ENCODE data around the gene ZFAND4.
"Not testable (repeated sequence)": the region's sequence is repeated elsewhere in the genome, so short reads cannot be mapped to it uniquely, and the experiment has no call there.

Gene ZFAND4
- 27.4 to 38.3 (median 27.9) reads per million in 4 experiments for total RNA-seq

DNA sequence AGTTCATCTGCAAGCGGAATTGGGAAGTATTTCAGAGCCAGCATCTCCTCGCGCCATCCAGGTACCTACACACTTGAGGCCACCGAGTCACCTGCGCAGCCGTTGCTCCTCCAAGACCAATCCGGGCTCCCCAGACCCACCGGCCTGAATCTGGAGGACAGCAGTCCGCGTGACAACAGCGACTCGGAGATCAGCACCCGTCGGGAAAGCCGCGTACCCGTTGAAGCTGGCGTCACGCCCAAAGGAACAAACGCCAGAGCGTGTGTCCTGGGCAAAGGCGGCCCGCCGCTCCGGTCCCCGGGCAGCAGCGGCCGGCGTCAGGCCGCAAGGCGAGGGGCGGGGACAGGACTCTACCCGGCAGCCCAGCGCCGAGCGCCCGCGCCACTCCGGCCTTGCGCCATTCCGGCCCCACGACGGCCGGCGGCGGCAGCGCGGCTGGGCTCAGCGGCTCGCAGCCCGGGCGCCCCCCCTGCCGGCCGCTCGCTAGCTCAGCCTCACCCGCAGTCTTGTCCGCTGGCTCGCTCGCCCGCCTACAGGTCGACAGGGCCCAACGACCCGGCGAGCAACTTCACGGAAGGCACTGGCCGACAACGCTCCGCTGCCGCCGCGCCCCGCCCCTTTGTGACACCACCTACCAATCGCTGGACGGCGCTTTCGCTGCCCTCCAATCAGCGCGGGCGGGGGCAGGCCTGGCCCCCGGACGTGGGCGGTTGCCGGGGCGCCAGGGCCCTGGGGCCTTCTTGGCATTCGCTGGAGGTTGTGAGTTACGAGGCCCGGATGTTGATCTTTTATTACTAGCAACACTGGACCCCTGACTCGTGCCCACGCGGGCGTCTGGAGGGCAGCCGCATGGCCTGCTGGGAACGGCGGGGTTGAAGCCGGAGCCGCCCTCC is at the start of gene ZFAND4:
Gene ZFAND4 (minus strand): TSS at position 592 of the 893 bp plus-strand sequence. CDS start 9,047 bp downstream, outside the sequence.
- peak; percentile 87 for DNase-seq

DNA sequence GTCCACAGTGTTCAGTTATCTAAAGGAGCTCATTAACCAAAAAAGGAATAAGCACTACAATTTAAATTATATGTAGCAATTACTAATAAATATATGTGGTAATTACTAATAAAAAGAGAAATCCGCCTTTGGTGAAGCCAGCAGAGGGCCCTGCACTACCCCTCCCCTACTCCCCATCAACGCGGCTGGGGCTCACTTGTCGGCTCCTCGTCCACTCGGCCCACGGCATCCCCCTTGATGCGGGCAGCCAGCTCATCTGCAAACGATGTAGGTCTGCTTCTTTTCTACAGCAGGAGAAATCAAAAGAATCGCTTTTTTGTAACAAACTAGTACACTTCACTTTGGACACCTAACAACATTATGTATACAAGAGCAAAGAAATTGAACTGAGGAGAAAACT is 48.9 kb upstream of the ZFAND4 start:
- DNase-seq = not testable (repeated sequence)

DNA sequence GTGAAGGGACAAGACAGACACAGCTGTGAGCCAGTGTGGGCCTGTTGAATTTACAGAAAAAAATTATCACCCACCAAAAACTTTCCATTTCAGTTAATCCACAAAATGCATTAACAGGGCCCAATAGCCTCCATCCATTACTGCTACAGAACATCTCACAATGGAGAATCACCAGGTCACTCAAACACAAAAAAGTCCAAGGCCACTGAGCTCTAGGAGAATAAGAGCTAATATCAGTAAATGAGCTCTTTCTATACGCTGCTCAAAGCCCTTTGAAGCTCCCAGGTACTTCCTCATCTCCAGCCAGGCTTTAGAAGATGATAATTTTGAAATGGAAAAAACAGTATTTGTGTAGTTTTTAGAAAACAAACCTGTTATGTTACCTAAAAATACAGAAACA is 45.1 kb upstream of the ZFAND4 start:
- DNase-seq = not testable (repeated sequence)

DNA sequence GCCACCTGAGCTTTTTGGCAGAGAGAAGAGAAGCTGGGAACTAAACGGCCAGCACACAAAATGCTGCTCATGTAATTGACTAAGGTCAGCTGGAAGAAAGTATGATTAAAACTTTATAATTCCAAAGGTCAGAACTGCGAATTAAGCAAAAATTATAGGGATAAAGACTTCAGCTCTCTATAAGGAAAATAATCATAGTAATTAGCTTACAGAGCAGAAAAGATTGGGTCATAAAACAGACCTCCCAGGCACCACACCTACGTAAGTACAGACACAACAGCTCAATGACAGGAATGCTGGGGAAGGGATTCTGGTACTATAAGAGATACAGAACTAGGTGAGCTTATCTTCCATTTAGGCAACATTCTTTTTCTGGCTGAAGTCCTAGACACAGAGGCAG is 44.5 kb upstream of the ZFAND4 start:
- not testable (repeated sequence) for DNase-seq

DNA sequence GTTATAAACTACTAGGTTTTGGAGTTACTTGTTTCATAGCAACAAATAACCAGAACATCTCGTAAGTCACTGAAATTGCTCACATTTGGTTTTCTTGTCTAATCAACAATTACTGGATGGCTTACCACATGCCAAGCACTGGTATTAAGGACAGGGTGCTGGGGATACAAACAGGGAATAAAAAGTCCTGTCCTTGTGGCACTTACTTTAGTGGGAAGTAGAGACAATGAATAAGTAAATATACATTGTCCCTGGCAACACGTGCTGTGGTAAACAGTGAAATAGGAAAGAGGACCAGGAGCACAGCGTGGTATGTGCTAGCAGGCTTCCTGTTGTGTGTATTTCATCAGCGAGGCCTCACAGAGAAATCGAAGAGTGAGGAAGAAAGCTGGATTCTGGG is 38.7 kb upstream of the ZFAND4 start:
- not testable (repeated sequence) for DNase-seq

DNA sequence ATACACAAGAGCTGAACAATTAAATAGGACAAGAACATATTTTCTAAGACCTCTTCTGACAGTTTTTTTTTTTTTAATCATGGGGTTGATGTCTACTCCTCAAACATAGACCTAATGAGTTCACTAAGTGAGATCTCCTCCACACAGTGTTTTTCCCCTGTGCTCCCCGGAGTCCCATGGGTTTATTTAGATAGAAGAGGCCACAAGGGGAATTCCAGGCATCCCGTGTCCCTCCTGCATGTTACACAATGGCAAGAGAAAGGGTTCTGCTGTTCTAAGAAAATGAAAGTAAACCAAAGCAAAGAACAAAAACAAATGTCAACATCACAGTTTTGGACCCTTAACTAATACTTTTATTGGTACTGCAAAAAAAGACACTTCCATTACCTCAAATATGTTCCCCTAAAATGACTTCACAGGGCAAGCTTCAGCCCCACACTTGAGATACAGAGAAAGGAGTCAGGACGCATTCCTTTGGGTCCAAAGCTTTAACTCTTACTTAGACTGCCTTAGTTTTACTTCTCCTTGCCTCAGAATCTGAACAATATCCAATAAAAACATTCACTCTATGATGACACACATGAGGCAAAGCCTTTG is 37.7 kb upstream of the ZFAND4 start:
- DNase-seq = not testable (repeated sequence)

DNA sequence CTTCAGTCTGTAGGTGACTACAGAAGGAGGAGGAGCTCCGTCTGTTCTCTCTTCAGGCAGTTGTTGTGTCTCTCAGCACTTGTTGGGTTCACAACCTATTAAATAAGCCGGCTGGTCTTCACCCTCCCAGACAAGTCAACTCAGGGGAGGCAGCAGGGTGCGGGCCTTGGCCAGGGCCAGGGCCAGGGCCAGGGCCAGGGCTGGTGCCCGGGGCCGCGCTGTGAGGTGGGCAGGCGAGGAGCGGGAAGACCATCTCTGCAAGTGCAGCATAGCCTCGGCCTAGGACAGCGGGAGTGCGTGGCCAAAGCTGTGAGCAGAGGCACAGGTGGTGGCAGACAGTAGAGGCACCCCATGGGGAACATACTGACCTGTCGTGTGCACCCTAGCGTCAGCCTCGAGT is 5.9 kb upstream of the ZFAND4 start:
- not testable (repeated sequence) for DNase-seq

DNA sequence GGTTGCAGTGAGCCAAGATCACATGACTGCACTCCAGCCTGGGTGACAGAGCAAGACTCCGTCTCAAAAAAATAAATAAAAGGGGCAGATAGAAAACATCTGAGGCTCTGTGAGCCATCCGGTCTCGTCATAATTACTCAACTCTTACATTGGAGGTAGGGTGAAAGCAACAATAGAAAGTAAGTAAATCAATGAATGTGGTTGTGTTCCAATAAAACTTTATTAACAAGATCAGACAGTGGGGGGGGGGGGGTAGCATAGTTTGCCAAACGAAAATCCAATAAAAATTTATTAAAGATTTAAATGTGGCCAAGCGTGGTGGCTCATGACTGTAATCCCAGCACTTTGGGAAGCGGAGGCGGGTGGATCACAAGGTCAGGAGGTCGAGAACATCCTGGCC is 2.8 kb upstream of the ZFAND4 start:
- DNase-seq = no peak

DNA sequence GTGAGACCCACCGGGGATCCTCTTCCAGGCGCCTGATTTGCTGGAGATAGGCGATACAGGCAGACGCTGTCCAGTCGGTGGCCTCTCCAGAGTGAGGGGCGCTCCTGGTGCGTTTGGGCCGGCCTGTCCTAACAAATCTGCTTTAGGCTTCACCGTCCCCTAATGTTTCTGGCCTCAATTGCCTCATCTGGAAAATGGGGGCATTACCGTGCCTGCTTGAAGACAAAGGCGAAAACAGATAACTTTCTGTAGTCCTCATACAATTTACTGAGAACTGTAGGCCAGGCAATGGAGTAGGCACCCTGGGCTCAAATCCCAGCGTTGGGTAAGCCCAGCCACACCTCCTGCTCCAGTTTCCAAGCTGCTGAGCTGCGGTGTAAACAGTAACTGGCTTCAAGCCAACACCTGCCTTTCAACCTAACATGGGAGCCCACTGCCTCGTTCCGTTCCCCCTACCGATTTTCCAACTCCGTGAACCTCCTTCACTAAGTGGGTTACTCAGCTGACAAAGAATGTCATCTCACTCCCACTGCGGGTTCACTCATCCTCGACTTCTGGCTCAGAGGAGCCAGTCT is 589 bp upstream of the ZFAND4 start:
- no peak for DNase-seq

DNA sequence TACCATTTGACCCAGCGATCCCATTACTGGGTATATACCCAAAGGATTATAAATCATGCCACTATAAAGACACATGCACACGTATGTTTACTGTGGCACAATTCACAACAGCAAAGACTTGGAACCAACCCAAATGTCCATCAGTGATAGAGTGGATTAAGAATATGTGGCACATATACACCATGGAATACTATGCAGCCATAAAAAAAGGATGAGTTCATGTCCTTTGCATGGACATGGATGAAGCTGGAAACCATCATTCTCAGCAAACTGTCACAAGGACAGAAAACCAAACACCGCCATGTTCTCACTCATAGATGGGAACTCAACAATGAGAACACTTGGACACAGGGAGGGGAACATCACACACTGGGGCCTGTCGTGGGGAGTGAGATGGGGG is 1.3 kb downstream of the ZFAND4 start:
- DNase-seq = not testable (repeated sequence)

DNA sequence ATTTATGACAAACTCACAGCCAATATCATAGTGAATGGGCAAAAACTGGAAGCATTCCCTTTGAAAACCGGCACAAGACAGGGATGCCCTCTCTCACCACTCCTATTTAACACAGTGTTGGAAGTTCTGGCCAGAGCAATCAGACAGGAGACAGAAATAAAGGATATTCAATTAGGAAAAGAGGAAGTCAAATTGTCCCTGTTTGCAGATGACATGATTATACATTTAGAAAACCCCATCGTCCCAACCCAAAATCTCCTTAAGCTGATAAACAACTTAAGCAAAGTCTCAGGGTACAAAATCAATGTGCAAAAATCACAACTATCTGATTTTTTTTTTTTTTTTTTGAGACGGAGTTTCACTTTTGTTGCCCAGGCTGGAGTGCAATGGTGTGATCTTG is 2.7 kb downstream of the ZFAND4 start:
- not testable (repeated sequence) for DNase-seq

DNA sequence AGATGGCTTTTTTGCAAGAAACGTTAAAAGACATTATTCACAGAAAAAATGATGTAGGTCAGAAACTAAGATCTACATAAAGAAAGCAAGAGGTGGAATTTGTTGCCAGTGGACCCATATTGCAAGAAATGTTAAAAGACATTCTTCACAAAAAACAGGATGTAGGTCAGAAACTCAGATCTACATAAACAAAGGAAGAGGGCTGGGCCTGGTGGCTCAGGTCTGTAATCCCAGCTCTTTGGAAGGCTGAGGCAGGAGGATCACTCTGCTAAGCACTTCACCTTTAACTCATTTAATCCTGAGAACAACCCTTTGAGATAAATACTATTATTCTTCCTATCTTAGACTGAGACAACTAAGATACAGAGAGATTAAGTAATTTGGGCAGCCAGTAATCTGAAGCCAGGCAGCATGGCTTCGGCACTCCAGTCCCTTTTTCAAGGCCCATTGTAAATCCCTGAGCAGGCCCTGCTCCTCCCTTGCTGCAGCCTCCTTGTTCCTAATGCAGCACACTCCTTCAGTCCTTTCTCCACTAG is 11.6 kb downstream of the ZFAND4 start:
- no peak for DNase-seq

DNA sequence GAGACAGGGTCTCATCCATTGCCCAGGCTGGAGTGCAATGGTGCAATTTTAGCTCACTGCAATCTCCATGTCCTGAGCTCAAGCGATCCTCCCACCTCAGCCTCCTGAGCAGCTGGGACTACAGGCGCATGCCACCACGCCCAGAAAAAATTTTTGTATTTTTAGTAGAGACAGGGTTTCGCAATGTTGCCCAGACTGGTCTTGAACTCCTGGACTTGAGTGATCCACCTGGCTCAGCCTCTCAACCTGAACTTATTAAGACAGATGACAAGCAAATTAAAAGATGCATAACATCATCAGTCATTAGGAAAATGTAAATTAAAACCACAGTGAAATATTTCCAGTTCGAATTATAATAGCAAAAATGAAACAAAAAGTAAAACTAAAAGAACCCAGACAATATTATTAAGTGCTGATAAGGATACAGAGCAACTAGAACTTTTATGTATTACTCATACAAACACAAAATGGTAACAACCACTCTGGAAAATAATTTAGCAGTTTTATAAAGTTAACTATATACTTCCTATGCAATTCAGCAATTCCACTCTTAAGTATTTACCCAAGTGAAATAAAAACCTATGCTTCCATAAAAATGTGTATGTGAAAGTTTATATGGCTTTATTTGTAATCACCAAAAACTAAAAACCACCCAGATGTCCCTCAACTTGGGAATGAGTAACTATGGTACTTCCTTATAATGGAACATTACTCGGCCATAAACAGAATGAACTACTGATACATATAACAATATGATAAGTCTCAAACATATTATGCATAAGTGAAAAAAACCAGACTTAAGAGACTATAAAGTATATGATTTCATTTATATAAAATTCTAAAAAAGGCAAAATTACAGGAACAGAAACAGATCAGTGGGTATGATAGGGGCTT is 15.3 kb downstream of the ZFAND4 start:
- no peak for DNase-seq

DNA sequence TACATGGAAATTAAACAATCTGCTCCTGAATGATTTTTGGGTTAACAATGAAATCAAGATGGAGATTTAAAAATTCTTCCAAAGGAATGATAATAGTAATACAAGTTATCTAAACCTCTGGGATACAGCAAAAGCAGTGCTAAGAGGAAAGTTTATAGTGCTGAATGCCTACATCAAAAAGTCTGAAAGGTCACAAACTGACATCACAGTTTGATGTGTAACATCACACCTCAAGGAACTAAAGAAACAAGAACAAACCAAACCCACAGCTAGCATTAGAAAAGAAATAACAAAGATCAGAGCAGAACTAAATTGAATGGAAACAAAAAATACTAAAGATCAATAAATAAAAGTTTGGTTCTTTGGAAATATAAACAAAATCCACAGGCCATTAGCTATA is 17.4 kb downstream of the ZFAND4 start:
- no peak for DNase-seq

DNA sequence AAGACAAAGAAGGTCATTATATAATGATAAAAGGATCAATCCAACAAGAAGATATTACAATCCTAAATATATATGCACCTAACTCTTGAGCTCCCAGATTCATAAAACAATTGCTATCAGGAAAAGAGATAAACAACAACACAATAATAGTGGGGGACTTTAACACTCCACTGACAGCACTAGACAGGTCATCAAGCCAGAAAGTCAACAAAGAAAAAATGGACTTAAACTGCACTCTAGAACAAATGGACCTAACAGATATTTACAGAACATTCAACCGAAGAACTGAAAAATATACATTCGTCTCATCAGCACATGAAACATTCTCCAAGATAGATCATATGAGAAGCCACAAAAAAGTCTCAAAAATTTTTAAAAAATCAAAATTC is 17.8 kb downstream of the ZFAND4 start:
- not testable (repeated sequence) for DNase-seq

DNA sequence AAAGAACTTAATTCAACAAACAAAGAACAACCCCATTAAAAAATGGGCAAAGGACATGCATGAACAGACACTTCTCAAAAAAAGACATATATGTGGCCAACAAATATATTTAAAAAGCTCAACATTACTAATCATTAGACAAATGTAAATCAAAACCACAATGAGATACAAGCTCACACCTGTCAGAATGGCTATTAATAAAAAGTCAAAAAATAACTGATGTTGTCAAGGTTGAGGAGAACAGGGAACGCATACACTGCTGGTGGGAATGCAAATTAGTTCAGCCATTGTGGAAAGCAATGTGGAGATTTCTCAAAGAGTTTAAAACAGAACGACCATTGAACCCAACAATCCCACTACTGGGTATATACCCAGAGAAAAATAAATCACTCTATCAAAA is 19.1 kb downstream of the ZFAND4 start:
- DNase-seq = no peak

DNA sequence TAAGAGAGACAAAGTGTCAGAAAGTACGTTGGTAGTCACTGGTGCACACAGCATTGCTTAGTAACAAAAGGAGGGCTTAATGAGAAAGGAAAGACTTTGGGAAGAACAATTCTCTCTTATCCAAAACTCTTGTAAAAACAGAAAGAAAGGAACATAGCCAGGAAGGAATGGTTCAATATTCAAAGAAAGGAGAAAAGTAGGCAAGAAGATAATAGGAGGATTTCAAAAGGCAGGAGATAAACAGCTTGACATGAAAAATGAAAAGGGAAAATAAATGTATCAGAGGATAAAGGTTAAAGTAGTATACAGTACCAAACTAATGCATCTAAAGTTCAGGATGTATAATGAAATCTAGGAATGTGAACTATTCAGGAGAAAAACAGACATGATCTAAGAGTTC is 20.1 kb downstream of the ZFAND4 start:
- DNase-seq = no peak

DNA sequence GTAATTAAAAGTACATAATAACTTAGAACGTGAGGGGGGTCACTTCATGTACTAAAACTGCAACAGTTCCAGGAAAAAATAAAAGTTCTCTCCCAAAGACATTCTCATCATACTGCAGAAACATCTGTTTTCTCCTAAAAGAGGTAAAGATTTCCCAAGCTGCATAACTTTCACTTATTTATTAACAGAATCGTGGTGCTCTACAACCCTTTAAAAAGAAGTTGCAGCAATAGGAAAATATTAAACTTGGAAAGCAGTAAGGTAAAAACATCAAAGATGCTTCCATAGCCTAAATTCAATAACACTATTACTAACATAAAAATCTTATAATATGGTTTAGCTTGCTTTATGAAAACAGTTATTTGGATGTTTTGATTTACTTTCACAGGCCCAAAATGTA is 23.3 kb downstream of the ZFAND4 start:
- no peak for DNase-seq

DNA sequence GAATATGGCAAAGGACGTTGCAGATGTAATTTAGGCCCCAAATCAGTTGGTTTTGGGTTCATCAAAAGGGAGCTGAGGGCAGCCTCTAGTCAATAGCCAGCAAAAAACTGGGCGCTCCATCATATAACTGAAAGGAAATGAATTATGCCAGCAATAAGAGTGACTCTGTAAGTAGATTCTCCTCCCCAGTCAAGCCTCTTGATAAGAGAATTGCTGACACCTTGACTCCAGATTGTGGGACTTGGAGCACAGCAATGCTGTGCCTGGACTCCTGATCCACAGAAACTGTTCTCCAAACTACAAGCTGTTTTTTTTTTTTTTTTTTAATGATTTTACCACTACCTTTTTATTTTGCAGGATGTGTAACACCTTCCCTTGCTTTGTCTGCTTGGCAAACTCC is 25.5 kb downstream of the ZFAND4 start:
- no peak for DNase-seq

DNA sequence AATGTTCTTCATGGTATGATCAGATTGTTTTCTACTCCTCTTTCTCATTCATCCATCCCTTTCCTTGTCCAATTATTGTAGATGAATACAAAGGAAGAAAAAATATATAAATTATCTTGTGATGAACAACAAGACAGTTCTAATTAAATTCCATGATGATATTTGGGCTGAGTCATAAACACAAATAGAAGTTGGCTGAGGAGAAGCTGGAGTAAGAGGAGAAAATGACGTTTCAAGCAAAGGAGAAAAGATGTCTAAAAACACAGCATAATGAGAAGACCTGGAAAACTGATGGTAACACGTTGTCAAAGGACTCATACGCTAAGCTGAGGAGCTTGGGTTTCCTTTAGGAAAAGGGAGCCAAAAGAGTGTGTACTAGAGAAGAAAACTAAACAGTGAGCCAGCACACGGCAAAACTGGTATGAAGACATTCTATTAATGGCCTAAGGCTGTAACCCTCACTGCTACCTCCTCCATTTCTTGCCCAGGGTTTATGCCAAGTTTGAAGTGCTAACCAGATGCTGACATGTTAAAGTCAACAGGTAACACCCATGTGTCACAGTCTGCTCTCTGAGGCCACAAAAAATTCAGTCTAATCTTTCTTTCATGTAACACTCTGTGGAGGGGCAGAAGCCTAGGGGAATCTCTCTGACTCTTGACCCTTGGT is 26.1 kb downstream of the ZFAND4 start:
- DNase-seq = no peak

DNA sequence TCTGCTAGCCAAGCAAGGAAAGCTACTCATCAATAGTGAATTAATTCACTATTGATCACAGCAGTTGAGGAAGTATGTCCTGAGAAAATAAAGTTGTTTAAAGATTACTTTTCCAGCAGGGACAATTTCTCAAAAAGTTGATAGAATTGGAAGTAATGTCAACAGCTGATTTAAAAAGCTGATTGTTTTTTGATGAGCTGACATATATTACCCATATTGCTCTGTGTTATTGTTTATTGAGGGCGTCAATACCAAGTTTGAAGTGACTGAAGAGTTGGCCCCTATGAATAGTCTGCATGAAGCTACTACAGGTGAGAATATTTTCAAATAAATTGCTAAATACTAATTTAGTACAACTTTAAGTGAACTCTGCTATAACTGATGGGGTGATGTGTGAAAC is 28.0 kb downstream of the ZFAND4 start:
- DNase-seq = no peak

DNA sequence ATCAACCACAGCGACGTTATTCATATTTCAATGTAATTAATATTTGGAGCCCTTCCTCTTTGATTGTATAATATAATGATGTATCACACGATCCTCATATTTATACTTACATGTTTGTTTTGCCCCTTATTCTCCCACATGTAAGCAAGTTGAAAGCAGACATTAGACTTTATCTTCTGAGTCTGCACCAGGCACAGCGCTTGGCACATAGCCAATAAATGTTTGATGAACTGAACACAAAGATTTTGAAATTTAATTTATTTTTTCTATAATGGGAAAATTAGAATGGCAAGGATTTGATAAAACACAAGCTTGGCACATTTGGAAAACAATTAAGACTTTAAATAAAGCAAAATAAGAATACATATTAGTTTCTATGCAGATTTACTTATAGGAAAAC is 31.6 kb downstream of the ZFAND4 start:
- DNase-seq = no peak

Measured in effector CD8-positive, alpha-beta T cell (primary cell).